A549 (cell line): ENCODE measurements around the gene RYR3.

Source experiments
- BHLHE40 ChIP-seq: IDR thresholded peaks from 2 replicates; pipeline ENCODE4 v1.6.1; 2012; ENCODE audit warnings: low read depth, low read length, inconsistent platforms
- CHD2 ChIP-seq: fragments of 150-350 bp; IDR thresholded peaks from 2 replicates; pipeline ENCODE4 v1.6.1; 2014; ENCODE audit warnings: low read length; ENCODE audit not compliant: partially characterized antibody
- EP300 ChIP-seq, 2 experiments: fragments of >200 bp; sonication (Bioruptor Twin); formaldehyde crosslinking; IDR thresholded peaks; 2 replicates in 1 of 2; 3 replicates in 1 of 2; pipeline ENCODE4 v1.6.1; 2016 to 2017
- POLR2A ChIP-seq: IDR thresholded peaks from 2 replicates; pipeline ENCODE4 v1.6.1; 2012; ENCODE audit warnings: mild to moderate bottlenecking, low read length
- RFX5 ChIP-seq: fragments of 450-650 bp; IDR thresholded peaks from 2 replicates; pipeline ENCODE4 v1.7.1; 2014; ENCODE audit warnings: antibody characterized with exemption, mild to moderate bottlenecking, moderate library complexity
- SREBF2 ChIP-seq: fragments of 450-650 bp; IDR thresholded peaks from 2 replicates; pipeline ENCODE4 v1.6.1; 2014; ENCODE audit warnings: mild to moderate bottlenecking, moderate library complexity
- TF ChIP-seq, protein P1 (sequence below): fragments of >200 bp; sonication (Bioruptor Twin); formaldehyde crosslinking; IDR thresholded peaks from 3 replicates; pipeline ENCODE4 v1.5.1; 2016
- TF ChIP-seq, protein P2 (sequence below): IDR thresholded peaks from 2 replicates; pipeline ENCODE4 v1.6.1; 2012

DNA sequence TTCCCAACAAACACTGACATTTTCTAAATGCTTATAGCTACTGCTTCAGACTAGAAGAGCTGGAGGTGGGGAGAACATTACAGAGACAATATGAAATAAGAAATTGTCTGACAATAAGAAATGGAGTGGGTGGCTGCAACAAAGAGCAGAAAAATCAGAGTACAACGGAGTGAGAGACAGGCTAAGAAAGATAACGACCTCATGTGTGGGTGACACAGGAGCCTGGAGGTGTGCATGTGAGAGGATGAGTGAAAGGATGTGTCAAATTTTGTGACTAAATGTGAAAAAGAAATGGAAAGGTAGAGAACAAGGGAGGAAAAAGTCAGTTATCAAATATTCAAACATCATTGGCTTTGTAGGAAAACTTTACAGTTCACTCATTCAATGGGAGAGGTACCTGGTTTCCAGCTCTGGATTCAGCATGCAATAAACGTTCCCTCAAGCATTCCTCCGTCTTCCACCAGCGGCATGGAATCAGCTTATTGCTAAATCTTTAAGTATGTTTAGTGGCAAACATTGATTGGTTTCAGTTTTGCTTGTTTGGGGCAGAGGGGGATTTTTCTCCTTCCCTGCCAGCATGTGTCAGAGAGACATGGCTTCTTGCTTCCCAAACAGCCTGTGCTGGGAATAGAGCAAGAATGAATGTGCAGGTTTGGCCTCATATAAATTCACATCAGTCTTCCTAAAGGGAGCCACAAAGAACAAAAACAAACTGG, 553.8 kb downstream of the RYR3 start:
- TF ChIP-seq EP300 (IDR thresholded peaks at IDR 0.05) (no peak), CHD2 (no peak), BHLHE40 (no peak), RFX5 (no peak), SREBF2 (no peak), POLR2A (no peak)
- TF ChIP-seq, protein P1, sequence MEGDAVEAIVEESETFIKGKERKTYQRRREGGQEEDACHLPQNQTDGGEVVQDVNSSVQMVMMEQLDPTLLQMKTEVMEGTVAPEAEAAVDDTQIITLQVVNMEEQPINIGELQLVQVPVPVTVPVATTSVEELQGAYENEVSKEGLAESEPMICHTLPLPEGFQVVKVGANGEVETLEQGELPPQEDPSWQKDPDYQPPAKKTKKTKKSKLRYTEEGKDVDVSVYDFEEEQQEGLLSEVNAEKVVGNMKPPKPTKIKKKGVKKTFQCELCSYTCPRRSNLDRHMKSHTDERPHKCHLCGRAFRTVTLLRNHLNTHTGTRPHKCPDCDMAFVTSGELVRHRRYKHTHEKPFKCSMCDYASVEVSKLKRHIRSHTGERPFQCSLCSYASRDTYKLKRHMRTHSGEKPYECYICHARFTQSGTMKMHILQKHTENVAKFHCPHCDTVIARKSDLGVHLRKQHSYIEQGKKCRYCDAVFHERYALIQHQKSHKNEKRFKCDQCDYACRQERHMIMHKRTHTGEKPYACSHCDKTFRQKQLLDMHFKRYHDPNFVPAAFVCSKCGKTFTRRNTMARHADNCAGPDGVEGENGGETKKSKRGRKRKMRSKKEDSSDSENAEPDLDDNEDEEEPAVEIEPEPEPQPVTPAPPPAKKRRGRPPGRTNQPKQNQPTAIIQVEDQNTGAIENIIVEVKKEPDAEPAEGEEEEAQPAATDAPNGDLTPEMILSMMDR: no peak
- TF ChIP-seq, protein P2, sequence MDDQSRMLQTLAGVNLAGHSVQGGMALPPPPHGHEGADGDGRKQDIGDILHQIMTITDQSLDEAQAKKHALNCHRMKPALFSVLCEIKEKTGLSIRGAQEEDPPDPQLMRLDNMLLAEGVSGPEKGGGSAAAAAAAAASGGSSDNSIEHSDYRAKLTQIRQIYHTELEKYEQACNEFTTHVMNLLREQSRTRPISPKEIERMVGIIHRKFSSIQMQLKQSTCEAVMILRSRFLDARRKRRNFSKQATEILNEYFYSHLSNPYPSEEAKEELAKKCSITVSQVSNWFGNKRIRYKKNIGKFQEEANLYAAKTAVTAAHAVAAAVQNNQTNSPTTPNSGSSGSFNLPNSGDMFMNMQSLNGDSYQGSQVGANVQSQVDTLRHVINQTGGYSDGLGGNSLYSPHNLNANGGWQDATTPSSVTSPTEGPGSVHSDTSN: no peak
